ENCODE measurements around the gene GRID1.

DNA sequence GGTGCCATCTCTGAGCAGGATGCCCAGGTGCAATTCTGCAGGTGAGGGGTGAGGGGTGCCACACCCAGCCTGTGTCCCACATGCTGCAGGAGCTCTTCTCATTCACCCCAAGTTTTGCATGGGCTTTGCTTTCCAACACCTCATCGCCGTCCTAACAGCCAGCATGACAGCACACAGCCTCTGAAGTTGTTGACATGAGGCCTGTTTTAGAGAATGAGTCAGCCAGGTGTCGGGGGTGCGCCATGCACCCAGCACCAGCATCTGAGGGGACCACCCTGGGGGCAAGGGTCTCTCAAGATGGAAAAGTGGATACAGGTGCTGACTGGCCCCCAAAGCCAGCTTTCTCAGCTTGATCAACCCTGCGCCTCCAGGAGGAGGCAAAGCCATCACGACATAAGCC lies 146.0 kb downstream of the GRID1 start:
- no peak for TF ChIP-seq GATA2 (IDR thresholded peaks at IDR 0.05; ENCODE audit: low read depth, low read length)
- TF ChIP-seq GATA3 (IDR thresholded peaks at IDR 0.05; ENCODE audit: low read depth, low read length): no peak

Measured in SH-SY5Y (cell line).